ENCODE results near the gene NMB.

The NMB gene

DNA sequence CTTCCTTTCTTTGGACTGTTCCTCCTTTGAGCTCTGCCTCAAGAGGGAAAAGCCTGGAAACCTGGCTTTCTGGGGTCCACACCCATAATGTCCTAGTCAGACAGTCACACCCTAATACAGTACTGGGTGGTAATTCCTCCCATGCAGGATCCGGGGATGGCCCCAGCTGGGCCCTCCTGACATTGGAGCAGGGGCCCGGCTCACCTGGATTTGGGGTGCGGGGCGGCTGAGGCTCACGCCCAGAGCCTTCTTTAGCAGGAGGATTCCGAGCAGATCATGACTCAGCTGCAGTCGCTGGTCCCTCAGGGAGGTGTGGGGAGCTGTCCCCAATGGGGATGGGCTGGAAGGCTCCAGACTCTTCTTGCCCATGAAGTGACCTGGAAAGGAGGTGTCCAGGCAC lies 1.0 kb downstream of the NMB start:
- DNase-seq (ENCODE audit: low read depth): no peak
- TF ChIP-seq CTCF (IDR thresholded peaks at IDR 0.05; ENCODE audit: low read depth, low read length, missing control alignments): no peak
- H3K4me3 ChIP-seq (ENCODE audit: low read depth, low read length): no peak overlapping the region

DNA sequence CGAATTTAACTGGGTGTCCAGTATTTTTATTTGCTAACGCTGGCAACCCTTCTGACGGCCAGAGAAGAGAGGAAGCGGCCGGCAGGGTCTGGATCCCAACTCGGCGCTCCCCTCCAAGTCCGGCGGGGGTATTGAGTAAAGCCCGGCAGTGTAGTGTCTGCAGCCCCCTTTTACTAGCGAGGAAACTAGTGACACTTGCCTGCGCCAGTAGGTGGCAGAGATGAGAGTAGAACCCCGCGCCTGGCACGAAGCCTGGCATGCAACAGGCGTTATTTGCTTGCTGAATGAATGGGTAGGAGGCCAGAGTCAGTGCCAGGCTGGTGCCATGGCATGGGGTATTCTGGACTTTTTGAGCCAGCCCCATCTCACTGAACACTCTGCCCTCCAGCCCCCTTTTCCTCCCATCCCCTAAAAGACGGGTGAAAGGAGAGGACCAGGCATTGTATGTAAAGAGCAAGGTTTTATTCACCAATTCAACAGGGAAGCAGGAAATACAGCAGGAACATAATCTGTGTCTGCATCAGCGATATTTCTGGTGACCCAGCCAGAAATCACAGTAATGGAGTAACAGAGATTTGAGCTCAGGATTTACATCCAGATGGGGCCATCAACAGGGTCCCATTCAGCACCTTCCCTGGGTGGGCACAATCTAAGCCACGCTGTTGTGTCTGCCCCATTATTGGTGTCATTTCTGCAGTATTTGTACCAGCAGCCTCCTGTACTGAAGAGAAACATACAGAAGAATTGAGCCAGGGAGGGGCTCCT lies 3.1 kb downstream of the NMB start:
- peak; percentile 75 for TF ChIP-seq CTCF (IDR thresholded peaks at IDR 0.05; ENCODE audit: low read depth, low read length, missing control alignments)
- H3K4me3 ChIP-seq (ENCODE audit: low read depth, low read length): peak overlapping the region; percentile 95

DNA sequence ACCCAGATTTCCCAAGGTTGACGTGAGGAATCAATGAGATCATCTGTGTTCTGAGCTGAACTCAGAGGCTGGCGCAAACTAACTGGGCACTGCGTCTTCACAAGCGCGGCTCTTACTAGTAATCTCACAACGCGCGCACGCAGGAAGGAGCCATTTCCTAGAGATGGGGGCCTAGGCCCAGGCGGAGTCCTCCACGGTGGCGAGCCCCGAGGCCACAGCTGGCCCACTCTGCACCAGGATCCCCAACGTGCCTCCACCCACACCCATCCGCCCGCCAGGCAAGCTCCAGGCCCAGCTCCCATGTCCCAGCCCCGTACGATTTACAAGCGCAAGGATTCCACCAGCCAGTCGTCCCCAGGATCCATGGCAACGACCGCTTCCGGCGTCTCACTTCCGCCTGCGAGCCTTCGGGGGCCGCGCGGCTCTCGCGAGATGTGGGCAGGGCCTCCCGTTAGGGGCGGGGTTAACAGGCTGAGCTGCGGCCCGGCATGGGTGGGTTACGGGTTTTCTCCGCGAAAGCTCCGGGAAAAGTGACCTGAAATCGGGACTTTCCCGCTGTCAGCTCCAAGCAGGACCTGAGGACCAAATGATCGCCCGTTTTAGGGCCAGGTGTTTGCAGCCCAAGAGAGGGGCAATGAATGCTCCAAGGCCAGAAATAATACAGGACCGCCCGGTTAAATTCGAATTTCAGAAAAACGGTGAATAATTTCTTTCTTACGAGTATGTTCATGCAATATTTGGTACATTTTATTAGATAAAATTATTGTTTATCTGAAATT lies 3.9 kb downstream of the NMB start, which contains the start of gene WDR73:
Gene WDR73 (minus strand): TSS at position 374 of the 779 bp plus-strand sequence. CDS start 9 bp downstream, at position 365.
- no peak for TF ChIP-seq CTCF (IDR thresholded peaks at IDR 0.05; ENCODE audit: low read depth, low read length, missing control alignments)
- DNase-seq (ENCODE audit: low read depth): peak; percentile 75

More for the DNA sequence above, 3.1 kb downstream of the NMB start:
- DNase-seq (ENCODE audit: low read depth): no peak

DNA sequence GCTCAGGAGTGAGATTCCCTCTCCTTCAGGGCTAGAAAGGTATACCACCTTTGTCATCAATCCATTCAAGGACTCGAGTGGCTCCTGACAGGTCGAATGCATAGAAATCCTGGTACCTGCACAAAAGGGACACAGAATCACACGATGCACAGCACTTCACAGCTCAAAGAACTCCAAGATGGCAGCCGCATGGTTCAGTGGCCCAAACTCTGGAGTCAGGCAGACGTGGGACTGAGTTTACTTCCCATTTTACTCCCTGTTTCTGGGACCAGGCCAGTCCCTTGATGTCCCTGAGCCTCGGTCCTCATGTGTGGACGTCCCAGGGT lies 4.5 kb downstream of the NMB start:
- no peak for TF ChIP-seq CTCF (IDR thresholded peaks at IDR 0.05; ENCODE audit: low read depth, low read length, missing control alignments)
- DNase-seq (ENCODE audit: low read depth): no peak
- peak overlapping the region; percentile 95 for H3K4me3 ChIP-seq (ENCODE audit: low read depth, low read length)

More for the DNA sequence above, 3.9 kb downstream of the NMB start, which contains the start of gene WDR73:
- peak within 1 kb of the TSS; percentile 95 for H3K4me3 ChIP-seq (ENCODE audit: low read depth, low read length)

GRCh38 chr15:84649706-84650105 lies 8.3 kb downstream of the NMB start:
- H3K4me3 ChIP-seq (ENCODE audit: low read depth, low read length): no peak overlapping the region
- DNase-seq (ENCODE audit: low read depth): no peak
- TF ChIP-seq CTCF (IDR thresholded peaks at IDR 0.05; ENCODE audit: low read depth, low read length, missing control alignments): no peak

GRCh38 chr15:84648539-84648938 lies 9.5 kb downstream of the NMB start:
- H3K4me3 ChIP-seq (ENCODE audit: low read depth, low read length): no peak overlapping the region
- TF ChIP-seq CTCF (IDR thresholded peaks at IDR 0.05; ENCODE audit: low read depth, low read length, missing control alignments): no peak
- DNase-seq (ENCODE audit: low read depth): no peak
